Activated CD4-positive, alpha-beta T cell treated with anti-CD3 and anti-CD28 coated beads, Interleukin-2, amount 50 U/mL, for 48 hours (primary cell): ENCODE measurements around the gene CHID1.
A peak's percentile ranks its signal among the peaks of the same experiment; 100 is the strongest.

Experiments
- DNase-seq, 2 experiments: peaks; one replicate each; pipeline ENCODE4 v3.0.0-alpha.2; 2020

The CHID1 gene

GRCh38 chr11:831118-831864, 79.3 kb downstream of the CHID1 start:
- no peak for DNase-seq

- DNase-seq = peak; percentile 67 to 71
Measured at GRCh38 chr11:830295-831117, 80.1 kb downstream of the CHID1 start.

- DNase-seq = no peak
Measured at GRCh38 chr11:829847-830294, 80.7 kb downstream of the CHID1 start.

- no peak for DNase-seq
Measured at GRCh38 chr11:829176-829846, 81.3 kb downstream of the CHID1 start.

GRCh38 chr11:828506-829175, 82.0 kb downstream of the CHID1 start:
- DNase-seq = no peak

GRCh38 chr11:827897-828192, 82.8 kb downstream of the CHID1 start, which contains the start of gene CRACR2B:
Gene CRACR2B, plus strand, starts transcription at chr11:827919. Its CDS starts 689 bp downstream, at chr11:828608.
- DNase-seq = no peak

- no peak for DNase-seq
Measured at GRCh38 chr11:827146-827896, 83.3 kb downstream of the CHID1 start.

- no peak for DNase-seq
Measured at GRCh38 chr11:826836-827145, 83.8 kb downstream of the CHID1 start.

GRCh38 chr11:826227-826621, 84.4 kb downstream of the CHID1 start:
- no peak for DNase-seq

GRCh38 chr11:825366-826226, 85.0 kb downstream of the CHID1 start:
- no peak for DNase-seq

- DNase-seq = no peak
Measured at GRCh38 chr11:824942-825341, 85.7 kb downstream of the CHID1 start.

GRCh38 chr11:824292-824880, 86.2 kb downstream of the CHID1 start:
- DNase-seq = no peak

GRCh38 chr11:823441-824291, 86.9 kb downstream of the CHID1 start:
- DNase-seq = no peak

- DNase-seq = no peak
Measured at GRCh38 chr11:821512-822371, 88.9 kb downstream of the CHID1 start.

- no peak for DNase-seq
Measured at GRCh38 chr11:820655-821511, 89.7 kb downstream of the CHID1 start.

- DNase-seq = peak; percentile 93 to 94
Measured at GRCh38 chr11:819943-820649, 90.5 kb downstream of the CHID1 start.
